ENCODE data around the gene BMF.
"Not testable (repeated sequence)": the region's sequence is repeated elsewhere in the genome, so short reads cannot be mapped to it uniquely, and the experiment has no call there.

The BMF gene

GRCh38 chr15:40087991-40088928, 20.4 kb downstream of the BMF start:
- DNase-seq (ENCODE audit: low read depth): no peak

- no peak for DNase-seq (ENCODE audit: low read depth)
Measured at GRCh38 chr15:40087068-40087810, 21.4 kb downstream of the BMF start.

GRCh38 chr15:40085266-40085665, 23.4 kb downstream of the BMF start:
- no peak for DNase-seq (ENCODE audit: low read depth)

- DNase-seq (ENCODE audit: low read depth): no peak
Measured at GRCh38 chr15:40084650-40085049, 24.0 kb downstream of the BMF start.

- no peak for DNase-seq (ENCODE audit: low read depth)
Measured at GRCh38 chr15:40082195-40082883, 26.3 kb downstream of the BMF start.

- no peak for DNase-seq (ENCODE audit: low read depth)
Measured at GRCh38 chr15:40081691-40082194, 26.9 kb downstream of the BMF start.

- no peak for DNase-seq (ENCODE audit: low read depth)
Measured at GRCh38 chr15:40080847-40081246, 27.8 kb downstream of the BMF start.

GRCh38 chr15:40080104-40080503, 28.6 kb downstream of the BMF start:
- no peak for DNase-seq (ENCODE audit: low read depth)

GRCh38 chr15:40079456-40079855, 29.2 kb downstream of the BMF start:
- DNase-seq (ENCODE audit: low read depth): no peak

- DNase-seq (ENCODE audit: low read depth): no peak
Measured at GRCh38 chr15:40075298-40076044, 33.2 kb downstream of the BMF start.

GRCh38 chr15:40074656-40075055, 34.0 kb downstream of the BMF start:
- not testable (repeated sequence) for DNase-seq (ENCODE audit: low read depth)

- DNase-seq (ENCODE audit: low read depth): not testable (repeated sequence)
Measured at GRCh38 chr15:40073716-40074490, 34.8 kb downstream of the BMF start.

GRCh38 chr15:40072216-40072990, 36.3 kb downstream of the BMF start:
- DNase-seq (ENCODE audit: low read depth): no peak

- no peak for DNase-seq (ENCODE audit: low read depth)
Measured at GRCh38 chr15:40070608-40071218, 38.0 kb downstream of the BMF start.

- no peak for DNase-seq (ENCODE audit: low read depth)
Measured at GRCh38 chr15:40070166-40070557, 38.5 kb downstream of the BMF start.

GRCh38 chr15:40069178-40070165, 39.2 kb downstream of the BMF start:
- DNase-seq (ENCODE audit: low read depth): no peak

GRCh38 chr15:40067921-40068624, 40.6 kb downstream of the BMF start:
- no peak for DNase-seq (ENCODE audit: low read depth)

GRCh38 chr15:40066589-40066988, 42.1 kb downstream of the BMF start:
- DNase-seq (ENCODE audit: low read depth): no peak
